Activated B cell treated with CpG ODN at 0.5 μM for 24 hours (primary cell): Measurements from ENCODE around the gene RNU6-1. TPM values are rescaled to one million over a fixed set of nuclear protein-coding genes. Genes with fewer than 3 reads are reported as not detected.

ENCODE experiments used
- ATAC-seq: fragments of 200-7000 bp; cut with Tn5 transposase; one replicate; pipeline ENCODE4 v1.10.0; 2021; ENCODE audit warnings: low read depth, mild to moderate bottlenecking, moderate library complexity
- CTCF ChIA-PET: fragments of 350-600 bp; sonication (Branson Sonifier 250); formaldehyde crosslinking; loops from one replicate; lab custom pipeline; 2021; ENCODE audit warnings: antibody characterized with exemption; lab: Charles Lee
- POLR2A ChIA-PET: fragments of 350-600 bp; sonication (Branson Sonifier 250); formaldehyde crosslinking; loops from one replicate; lab custom pipeline; 2021; ENCODE audit warnings: antibody characterized with exemption; lab: Charles Lee
- DNase-seq: peaks from one replicate; pipeline ENCODE4 v3.0.0; 2022
- H3K27ac Mint-ChIP-seq: one replicate; pipeline ENCODE4 v1.8.0; 2020; ENCODE audit warnings: mixed read lengths
- H3K27me3 Mint-ChIP-seq: one replicate; pipeline ENCODE4 v1.8.0; 2021; ENCODE audit warnings: mixed read lengths
- H3K36me3 Mint-ChIP-seq: one replicate; pipeline ENCODE4 v1.8.0; 2021; ENCODE audit warnings: low read depth, mixed read lengths
- H3K4me1 Mint-ChIP-seq: one replicate; pipeline ENCODE4 v1.8.0; 2021; ENCODE audit warnings: mixed read lengths
- H3K4me3 Mint-ChIP-seq: one replicate; pipeline ENCODE4 v1.8.0; 2020; ENCODE audit warnings: mild to moderate bottlenecking, mixed read lengths
- H3K9me3 Mint-ChIP-seq: one replicate; pipeline ENCODE4 v1.8.0; 2020; ENCODE audit warnings: mixed read lengths
- intact Hi-C: fragments of 100-400 bp; cut with micrococcal nuclease; formaldehyde crosslinking; loops from one replicate; pipeline ENCODE4 v1.15.1; 2024
- total RNA-seq: library from RNA; stranded (reverse); gene quantifications from 2 replicates; pipeline ENCODE4 v1.2.3, GENCODE V29; 2022
- TF ChIP-seq, protein P1 (sequence below): fragments of 200-600 bp; IDR thresholded peaks from one replicate; pipeline ENCODE4 v1.8.0; 2022; ENCODE audit warnings: antibody characterized with exemption, mild to moderate bottlenecking

Gene RNU6-1
- total RNA-seq, 1 donor from 2014 or later = not detected

DNA sequence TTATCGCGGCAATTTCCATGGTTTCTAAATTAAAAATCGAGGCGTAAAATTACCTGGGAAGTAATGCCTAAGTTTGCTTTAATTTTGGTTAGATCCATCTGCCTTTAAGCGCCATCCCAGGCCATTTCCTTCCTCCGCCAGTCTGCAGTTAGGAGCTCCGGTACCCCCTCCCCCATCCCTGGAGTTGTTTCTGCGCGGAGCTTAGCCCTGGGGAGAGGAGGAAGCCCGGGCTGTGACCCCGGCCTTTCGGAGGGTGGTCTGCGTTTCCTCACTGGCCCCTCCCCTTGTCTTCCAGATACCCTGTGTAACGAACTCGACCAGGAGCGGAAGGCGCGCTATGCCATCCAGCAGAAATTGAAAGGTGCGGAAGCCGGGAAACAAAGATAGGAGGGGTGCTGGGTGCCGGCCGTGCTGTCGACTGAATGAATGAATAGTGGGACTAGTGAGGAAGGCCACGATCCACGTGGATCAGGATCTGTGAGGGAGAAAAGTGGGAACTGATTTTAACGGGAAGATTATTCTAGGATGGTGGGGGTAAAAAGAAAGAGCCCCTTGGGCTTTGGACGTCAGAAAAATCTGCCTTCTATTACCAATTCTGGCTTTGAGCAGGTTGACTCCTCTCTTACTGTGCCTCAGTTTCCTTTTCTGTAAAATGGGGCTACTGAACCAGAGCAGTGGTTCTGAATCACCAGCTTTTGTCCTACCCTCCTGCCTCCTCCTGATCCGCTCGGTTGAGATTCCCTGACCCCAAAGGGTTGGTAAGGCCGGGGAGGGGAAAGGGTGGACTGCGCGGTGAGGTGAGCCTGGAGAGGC lies 6.7 kb downstream of the RNU6-1 start:
- ChIA-PET POLR2A (interaction anchor here (0.8 to 2.3 kb wide), 2 partner anchors 7 to 49 kb away, joined by 4 to 12 read pairs; no protein-coding TSS in a partner anchor), CTCF (interaction anchor here (0.6 to 2.3 kb wide), 5 partner anchors 50 to 593 kb away, joined by 3 to 22 read pairs (median 9); no protein-coding TSS in a partner anchor)
- Mint-ChIP-seq H3K36me3 (no peaks in the 10 kb centered on the region), H3K4me1 (peaks cover 52% of the 10 kb centered on the region), H3K27me3 (peaks cover 56% of the 10 kb centered on the region), H3K9me3 (no peaks in the 10 kb centered on the region), H3K4me3 (peak overlapping the region; percentile 79), H3K27ac (no peak overlapping the region)
- no peak for ATAC-seq
- TF ChIP-seq, protein P1, sequence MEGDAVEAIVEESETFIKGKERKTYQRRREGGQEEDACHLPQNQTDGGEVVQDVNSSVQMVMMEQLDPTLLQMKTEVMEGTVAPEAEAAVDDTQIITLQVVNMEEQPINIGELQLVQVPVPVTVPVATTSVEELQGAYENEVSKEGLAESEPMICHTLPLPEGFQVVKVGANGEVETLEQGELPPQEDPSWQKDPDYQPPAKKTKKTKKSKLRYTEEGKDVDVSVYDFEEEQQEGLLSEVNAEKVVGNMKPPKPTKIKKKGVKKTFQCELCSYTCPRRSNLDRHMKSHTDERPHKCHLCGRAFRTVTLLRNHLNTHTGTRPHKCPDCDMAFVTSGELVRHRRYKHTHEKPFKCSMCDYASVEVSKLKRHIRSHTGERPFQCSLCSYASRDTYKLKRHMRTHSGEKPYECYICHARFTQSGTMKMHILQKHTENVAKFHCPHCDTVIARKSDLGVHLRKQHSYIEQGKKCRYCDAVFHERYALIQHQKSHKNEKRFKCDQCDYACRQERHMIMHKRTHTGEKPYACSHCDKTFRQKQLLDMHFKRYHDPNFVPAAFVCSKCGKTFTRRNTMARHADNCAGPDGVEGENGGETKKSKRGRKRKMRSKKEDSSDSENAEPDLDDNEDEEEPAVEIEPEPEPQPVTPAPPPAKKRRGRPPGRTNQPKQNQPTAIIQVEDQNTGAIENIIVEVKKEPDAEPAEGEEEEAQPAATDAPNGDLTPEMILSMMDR = no peak
- no peak for DNase-seq
- intact Hi-C loops = loop anchor here (1.0 to 10.0 kb wide), 4 partner anchors 9 to 1328 kb away; partner anchors contain the start of genes RPL4 and ZWILCH

DNA sequence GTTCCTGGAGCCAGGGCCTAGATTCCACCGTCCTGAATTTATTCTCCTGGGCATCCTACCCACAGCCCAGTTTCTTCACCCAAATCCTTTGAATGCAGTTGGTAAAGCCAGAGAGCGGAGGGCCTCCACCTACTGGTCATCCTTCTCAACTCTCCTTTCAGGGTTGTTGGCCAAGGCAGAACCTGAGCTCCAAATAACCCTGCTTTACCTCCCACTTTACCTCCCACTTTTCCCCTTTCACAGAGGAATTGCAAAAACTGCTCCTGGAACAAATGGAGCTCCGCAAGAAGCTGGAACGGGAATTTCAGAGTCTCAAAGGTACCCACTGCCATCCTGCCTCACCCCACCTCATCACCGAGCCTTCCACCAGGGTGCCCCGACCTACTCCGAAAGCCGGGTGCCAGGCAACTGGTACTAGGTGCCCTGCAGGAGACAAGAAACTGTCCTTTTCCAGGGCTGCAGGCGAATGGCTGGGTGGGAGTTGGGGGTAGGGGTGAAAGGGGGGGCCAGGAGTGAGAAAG lies 7.8 kb downstream of the RNU6-1 start:
- Mint-ChIP-seq H3K9me3 (no peaks in the 10 kb centered on the region), H3K27ac (no peak overlapping the region), H3K4me3 (no peak overlapping the region), H3K27me3 (peaks cover 56% of the 10 kb centered on the region), H3K36me3 (no peaks in the 10 kb centered on the region), H3K4me1 (peaks cover 52% of the 10 kb centered on the region)
- ChIA-PET POLR2A (interaction anchor here (0.8 to 2.3 kb wide), 2 partner anchors 8 to 48 kb away, joined by 4 to 12 read pairs; no protein-coding TSS in a partner anchor), CTCF (interaction anchor here (0.7 to 2.3 kb wide), 5 partner anchors 9 to 375 kb away, joined by 3 to 22 read pairs (median 9); no protein-coding TSS in a partner anchor)
- intact Hi-C loops = loop anchor here (1.0 to 10.0 kb wide), 4 partner anchors 8 to 1327 kb away; partner anchors contain the start of genes RPL4 and ZWILCH
- ATAC-seq (no peak), DNase-seq (no peak)
- TF ChIP-seq, protein P1 = no peak

DNA sequence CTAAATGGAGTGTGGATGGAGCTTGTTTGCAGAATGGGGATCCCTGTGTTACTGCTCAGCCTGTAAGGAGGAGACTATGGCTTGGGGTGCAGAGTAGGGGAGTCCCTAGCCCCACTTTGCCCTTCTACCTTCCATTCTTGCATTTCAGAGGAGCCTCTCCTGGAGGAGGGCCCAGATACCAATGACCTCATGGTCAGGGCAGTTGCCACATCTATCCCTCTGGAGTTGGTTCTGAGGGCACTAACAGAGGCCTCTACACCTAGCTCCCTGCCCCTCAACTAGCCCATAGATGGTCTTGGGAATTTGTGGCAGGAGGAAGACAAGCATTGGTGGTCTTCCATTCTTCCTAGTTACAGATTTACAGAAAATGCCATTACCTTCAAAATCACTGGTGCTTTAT lies 8.5 kb downstream of the RNU6-1 start:
- ATAC-seq (no peak), DNase-seq (no peak)
- intact Hi-C loops = loop anchor here (10.0 kb wide), 3 partner anchors 527 to 1327 kb away; partner anchors contain the start of genes RPL4 and ZWILCH
- Mint-ChIP-seq H3K4me1 (peaks cover 50% of the 10 kb centered on the region), H3K27ac (no peak overlapping the region), H3K4me3 (no peak overlapping the region), H3K27me3 (peaks cover 55% of the 10 kb centered on the region), H3K36me3 (no peaks in the 10 kb centered on the region), H3K9me3 (no peaks in the 10 kb centered on the region)
- ChIA-PET CTCF (interaction anchor here (1.1 to 2.3 kb wide), 4 partner anchors 49 to 375 kb away, joined by 3 to 22 read pairs (median 10); no protein-coding TSS in a partner anchor), POLR2A (no interaction called here)
- TF ChIP-seq, protein P1 = no peak

DNA sequence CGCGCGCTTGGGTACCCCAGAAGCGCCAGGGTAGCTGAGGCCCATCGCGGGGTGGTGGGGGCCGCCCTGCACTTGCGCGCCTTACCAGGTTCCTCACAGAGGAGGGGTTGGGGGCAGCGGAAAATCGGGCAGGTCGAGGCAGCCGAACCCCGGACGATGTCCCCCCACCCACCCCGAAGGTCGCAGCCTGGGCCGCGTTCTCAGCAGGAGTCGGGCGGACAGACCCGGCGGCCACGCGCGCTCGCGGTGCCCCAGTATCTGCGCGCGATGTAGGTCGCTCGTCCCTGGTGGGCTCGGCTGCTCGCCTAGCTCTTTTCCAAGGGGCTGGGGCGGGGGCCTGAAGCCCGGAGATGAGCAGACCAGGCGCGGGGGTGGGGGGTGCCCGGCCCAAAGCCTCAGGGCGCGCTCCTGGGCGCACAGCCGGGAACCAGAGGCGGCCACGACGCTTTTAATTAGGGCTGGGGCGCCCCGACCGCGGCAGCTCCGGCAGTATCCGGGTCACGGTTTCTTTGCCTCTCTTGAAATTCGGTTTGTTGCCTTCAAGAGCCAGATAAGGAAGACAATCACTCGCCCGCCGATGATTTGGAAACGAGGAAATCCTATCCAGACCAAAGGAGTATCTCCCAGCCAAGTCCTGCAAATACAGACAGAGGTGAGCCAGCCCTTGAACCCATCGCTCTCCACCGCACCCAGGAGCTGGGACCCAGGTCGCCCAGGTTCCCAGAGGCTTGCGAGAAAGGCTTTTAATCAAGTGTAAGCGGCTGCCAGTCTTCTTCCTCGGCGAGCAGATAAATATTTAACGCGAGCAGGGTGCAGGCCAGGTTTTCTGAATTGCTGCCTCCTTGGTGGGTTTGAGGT lies 10.0 kb downstream of the RNU6-1 start:
- Mint-ChIP-seq H3K27ac (peak overlapping the region; percentile 30), H3K27me3 (peaks cover 57% of the 10 kb centered on the region), H3K9me3 (no peaks in the 10 kb centered on the region), H3K4me1 (peaks cover 49% of the 10 kb centered on the region), H3K36me3 (peaks cover 2% of the 10 kb centered on the region), H3K4me3 (peak overlapping the region; percentile 28)
- ATAC-seq (no peak), DNase-seq (no peak)
- CTCF ChIA-PET = interaction anchor here (0.6 kb wide), 1 partner anchor 323 kb away, joined by 3 read pairs; no protein-coding TSS in a partner anchor
- TF ChIP-seq, protein P1 = no peak
- POLR2A ChIA-PET = interaction anchor here (1.1 kb wide), 1 partner anchor 45 kb away, joined by 3 read pairs; no protein-coding TSS in a partner anchor
- intact Hi-C loops = loop anchor here (10.0 kb wide), 3 partner anchors 525 to 1325 kb away; partner anchors contain the start of genes RPL4 and ZWILCH
